Subcutaneous adipose tissue (tissue), 4 donors: Measurements from ENCODE around the gene ZBTB16. TPM values are rescaled to one million over a fixed set of nuclear protein-coding genes. Genes with fewer than 3 reads are reported as not detected.

Experiments used
- total RNA-seq, 4 donors: library from RNA; depleted of rRNA; stranded (reverse); fragments of >200 nt; gene quantifications; one replicate each; pipeline ENCODE4 v1.1.0, GENCODE V29; 2016
- TF ChIP-seq, protein P1 (sequence below): fragments of 450-650 bp; IDR thresholded peaks from one replicate; pipeline ENCODE4 v1.5.1; 2016; ENCODE audit warnings: low read depth, mild to moderate bottlenecking, control low read depth, antibody characterized with exemption, moderate library complexity

Gene ZBTB16
- total RNA-seq, 4 donors from 2014 or later: 167 to 446 (median 261) TPM

DNA sequence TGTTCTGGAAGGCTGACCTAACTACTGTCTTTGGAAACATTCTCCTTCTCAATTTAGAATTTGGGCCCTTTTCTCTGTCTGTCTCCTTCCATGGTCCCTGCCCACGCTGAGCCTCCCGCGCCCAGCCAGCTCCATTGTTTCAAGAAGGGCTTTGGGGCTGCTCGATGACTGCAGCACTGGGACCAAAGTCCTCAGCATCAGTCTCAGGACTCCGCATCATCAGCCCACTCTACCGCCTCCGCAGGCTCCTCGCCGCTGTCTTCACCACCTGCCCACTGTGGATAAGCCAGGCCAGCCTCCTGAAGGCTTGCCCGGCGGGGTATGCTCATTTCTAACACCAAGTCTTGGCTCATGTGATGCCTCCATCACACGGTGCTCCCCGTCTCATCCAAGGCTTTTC is 81.3 kb downstream of the ZBTB16 start:
- TF ChIP-seq, protein P1, sequence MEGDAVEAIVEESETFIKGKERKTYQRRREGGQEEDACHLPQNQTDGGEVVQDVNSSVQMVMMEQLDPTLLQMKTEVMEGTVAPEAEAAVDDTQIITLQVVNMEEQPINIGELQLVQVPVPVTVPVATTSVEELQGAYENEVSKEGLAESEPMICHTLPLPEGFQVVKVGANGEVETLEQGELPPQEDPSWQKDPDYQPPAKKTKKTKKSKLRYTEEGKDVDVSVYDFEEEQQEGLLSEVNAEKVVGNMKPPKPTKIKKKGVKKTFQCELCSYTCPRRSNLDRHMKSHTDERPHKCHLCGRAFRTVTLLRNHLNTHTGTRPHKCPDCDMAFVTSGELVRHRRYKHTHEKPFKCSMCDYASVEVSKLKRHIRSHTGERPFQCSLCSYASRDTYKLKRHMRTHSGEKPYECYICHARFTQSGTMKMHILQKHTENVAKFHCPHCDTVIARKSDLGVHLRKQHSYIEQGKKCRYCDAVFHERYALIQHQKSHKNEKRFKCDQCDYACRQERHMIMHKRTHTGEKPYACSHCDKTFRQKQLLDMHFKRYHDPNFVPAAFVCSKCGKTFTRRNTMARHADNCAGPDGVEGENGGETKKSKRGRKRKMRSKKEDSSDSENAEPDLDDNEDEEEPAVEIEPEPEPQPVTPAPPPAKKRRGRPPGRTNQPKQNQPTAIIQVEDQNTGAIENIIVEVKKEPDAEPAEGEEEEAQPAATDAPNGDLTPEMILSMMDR: no peak

DNA sequence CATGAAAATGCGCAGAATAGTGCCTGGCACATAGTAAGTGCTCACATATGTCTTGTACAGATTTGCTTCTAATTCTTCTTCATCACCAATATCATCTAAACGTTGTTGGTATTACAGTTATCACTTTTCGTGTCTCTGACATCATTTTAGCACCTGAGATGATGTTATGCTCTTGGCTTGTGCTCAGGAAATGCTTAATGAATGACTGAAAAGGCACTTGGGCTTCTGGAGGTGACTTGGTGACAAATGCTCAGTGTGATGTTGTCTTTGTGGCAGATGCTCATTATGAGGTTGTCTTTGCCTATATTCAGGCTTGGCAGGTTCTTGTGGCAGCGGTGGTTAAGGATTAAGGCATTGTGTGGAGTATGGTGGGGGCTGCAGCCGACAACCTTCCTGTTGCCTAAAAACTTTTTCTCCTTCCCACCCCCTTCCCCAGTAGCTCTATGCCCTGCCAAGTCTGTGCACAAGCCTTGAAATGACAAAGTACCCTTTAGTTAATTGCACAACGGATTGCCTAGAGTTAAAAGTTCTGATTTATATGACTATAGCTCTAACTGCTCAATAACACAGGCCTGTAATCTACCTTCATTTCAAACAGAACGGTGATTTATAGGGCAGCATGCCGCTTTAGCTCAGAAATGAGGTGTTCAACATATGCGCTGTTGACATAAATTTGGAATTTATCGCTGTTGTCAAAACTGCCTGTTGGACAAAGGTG is 82.5 kb downstream of the ZBTB16 start:
- TF ChIP-seq, protein P1: no peak

DNA sequence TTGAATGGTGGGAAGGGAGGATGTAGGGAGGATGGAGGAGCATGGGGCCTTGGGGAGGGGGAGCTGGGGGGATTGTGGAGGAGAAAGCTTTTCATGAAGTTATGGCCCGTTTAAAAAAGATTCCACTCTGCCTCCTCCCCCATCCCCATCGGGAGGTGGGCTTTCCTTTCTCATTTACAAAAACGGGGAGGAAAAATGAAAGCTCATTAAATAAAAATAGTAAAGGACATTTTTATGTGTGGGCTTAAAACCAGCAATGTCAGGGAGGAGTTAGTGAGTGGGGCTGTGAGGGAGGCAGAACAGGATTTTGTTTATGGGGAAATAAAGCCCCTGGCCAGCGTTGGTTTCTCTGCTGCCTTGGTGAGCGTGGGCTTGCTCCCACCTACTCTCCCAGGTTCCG is 83.2 kb downstream of the ZBTB16 start:
- TF ChIP-seq, protein P1: no peak

DNA sequence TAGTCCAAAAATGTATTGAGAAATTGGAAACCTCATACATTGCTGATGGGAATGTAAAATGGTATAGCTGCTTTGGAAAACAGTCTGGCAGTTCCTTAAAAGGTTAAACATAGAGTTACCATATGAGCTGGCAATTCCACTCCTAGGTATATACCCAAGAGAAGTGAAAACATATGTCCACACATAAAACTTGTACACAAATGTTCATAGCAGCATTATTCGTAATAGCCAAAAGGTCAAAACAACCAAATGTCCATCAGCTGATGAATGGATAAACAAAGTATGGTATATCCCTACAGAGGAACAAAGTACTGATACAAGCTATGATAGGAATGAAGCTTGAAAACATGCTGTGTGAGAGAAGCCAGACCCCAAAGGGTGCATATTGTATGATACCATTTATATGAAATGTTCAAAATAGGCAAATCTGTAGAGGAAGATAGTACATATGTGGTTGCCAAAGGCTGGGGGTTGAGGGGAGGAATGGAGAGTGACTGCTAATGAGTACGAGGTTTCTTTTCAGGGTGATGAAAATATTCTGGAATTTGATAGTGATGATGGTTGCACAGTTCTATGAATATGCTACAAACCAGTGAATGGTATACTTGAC is 85.8 kb downstream of the ZBTB16 start:
- TF ChIP-seq, protein P1: no peak

DNA sequence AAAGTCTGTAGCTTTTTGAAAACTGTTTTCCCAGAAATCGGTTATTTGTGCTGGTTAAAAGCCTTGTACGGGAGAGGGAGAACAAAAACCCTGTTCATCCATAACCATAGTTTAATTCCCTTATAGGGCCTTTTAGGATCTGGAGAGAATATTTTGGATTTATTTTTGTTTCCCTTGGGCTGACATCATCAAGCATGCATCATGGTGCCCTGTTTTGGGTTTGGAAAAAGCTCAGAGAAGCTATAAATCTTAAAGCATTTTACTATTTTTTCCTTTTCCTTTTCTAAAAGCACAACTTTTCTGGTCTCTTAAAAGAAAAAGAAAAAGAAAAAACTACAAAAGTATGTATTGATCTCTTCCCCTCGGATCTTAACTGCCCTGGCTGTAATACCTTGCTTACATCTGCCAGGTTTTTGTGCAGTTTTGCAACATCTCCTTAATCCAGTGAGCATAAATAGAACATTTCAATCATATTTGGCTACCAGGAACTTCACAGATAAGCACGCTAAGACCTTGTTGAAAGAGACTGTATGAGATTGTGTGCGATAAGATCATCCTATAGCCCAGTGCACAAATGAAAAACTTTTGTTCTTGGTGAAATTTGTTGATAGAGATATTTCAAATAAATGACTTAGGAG is 88.0 kb downstream of the ZBTB16 start:
- TF ChIP-seq, protein P1: no peak

DNA sequence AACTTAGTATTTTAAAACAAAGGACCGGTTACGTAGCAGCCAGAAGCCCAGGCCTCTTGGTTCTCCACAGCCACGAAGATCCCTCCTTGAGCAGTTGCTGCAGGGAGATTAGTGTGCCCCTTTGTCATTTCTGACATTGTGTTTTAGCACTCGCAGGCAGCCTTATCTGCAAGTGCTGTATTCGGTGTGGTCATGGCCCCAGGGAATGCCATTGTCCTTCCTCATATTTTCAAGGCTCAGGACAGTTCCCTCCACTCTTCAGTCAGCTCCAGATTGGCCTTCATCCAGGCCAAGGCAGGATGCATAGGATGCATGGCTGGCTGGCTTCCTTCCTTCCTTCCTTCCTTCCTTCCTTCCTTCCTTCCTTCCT is 88.5 kb downstream of the ZBTB16 start:
- TF ChIP-seq, protein P1: no peak

DNA sequence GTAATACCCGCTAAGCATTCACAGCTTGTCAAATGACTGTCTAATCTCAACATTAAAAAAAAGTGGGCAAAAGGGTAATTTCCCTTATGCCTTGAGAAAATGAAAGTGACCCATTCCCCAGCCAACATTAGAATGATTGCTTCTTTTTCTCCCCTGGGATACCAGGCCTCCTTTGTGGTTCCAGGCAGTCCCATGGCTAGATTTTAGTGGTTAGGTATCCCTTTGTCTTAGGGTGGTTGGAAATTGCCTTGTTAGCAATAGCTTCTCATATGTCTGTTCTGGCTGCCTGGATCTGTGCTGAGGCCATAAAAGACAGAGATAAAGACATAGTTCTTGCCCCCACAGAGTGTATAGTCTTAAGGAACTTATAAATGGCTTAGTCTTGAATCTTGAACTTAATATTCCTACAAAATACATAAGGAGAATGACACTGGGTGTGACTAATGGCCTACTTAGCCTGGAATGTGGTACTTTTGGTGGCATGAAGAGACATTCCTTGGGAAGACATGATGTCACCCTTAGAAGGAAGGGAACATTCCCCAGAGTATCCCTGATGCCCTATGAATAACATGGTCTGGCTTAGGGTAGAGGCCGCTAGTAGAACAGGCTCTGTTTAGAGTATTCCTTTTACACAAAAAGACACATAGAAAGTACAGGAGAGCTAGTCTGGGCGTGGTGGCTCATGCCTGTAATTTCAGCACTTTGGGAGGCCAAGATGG is 90.3 kb downstream of the ZBTB16 start:
- TF ChIP-seq, protein P1: no peak
